ENCODE results near the gene GPR39. TPM values are rescaled to one million over a fixed set of nuclear protein-coding genes. Genes with fewer than 3 reads are reported as not detected.
"Not testable (repeated sequence)": the region's sequence is repeated elsewhere in the genome, so short reads cannot be mapped to it uniquely, and the experiment has no call there.

Gene GPR39
- polyA plus RNA-seq, 1 experiment: 2.9 TPM

GRCh38 chr2:132387126-132387525 lies 29.5 kb upstream of the GPR39 start:
- Histone ChIP-seq H3K4me3 (ENCODE audit: low read depth, low read length) (no peak overlapping the region), H3K27me3 (ENCODE audit: control insufficient read depth, insufficient read depth, low read length) (peaks cover 7% of the 10 kb centered on the region), H3K27ac (ENCODE audit: low read depth, low read length) (no peak overlapping the region), H3K9me3 (ENCODE audit: control insufficient read depth, insufficient read depth, low read length) (no peaks in the 10 kb centered on the region)
- TF ChIP-seq CTCF (IDR thresholded peaks at IDR 0.05; ENCODE audit: low read depth, low read length): no peak
- no peak for DNase-seq (ENCODE audit: low read depth, low spot score)
- ChIA-PET POLR2A (no interaction called here), CTCF (no interaction called here)

GRCh38 chr2:132390076-132390475 lies 26.5 kb upstream of the GPR39 start:
- ChIA-PET CTCF (no interaction called here), POLR2A (no interaction called here)
- Histone ChIP-seq H3K9me3 (ENCODE audit: control insufficient read depth, insufficient read depth, low read length) (no peaks in the 10 kb centered on the region), H3K4me3 (ENCODE audit: low read depth, low read length) (no peak overlapping the region), H3K27ac (ENCODE audit: low read depth, low read length) (no peak overlapping the region), H3K27me3 (ENCODE audit: control insufficient read depth, insufficient read depth, low read length) (peaks cover 6% of the 10 kb centered on the region)
- no peak for TF ChIP-seq CTCF (IDR thresholded peaks at IDR 0.05; ENCODE audit: low read depth, low read length)
- no peak for DNase-seq (ENCODE audit: low read depth, low spot score)

GRCh38 chr2:132391378-132391777 lies 25.2 kb upstream of the GPR39 start:
- no peak for TF ChIP-seq CTCF (IDR thresholded peaks at IDR 0.05; ENCODE audit: low read depth, low read length)
- peaks cover 6% of the 10 kb centered on the region for H3K27me3 ChIP-seq (ENCODE audit: control insufficient read depth, insufficient read depth, low read length)
- POLR2A ChIA-PET: no interaction called here
- H3K9me3 ChIP-seq (ENCODE audit: control insufficient read depth, insufficient read depth, low read length): no peaks in the 10 kb centered on the region
- H3K27ac ChIP-seq (ENCODE audit: low read depth, low read length): no peak overlapping the region
- CTCF ChIA-PET: no interaction called here
- no peak overlapping the region for H3K4me3 ChIP-seq (ENCODE audit: low read depth, low read length)
- no peak for DNase-seq (ENCODE audit: low read depth, low spot score)

GRCh38 chr2:132392221-132392620 lies 24.4 kb upstream of the GPR39 start:
- no peak overlapping the region for H3K4me3 ChIP-seq (ENCODE audit: low read depth, low read length)
- TF ChIP-seq CTCF (IDR thresholded peaks at IDR 0.05; ENCODE audit: low read depth, low read length): no peak
- no peaks in the 10 kb centered on the region for H3K9me3 ChIP-seq (ENCODE audit: control insufficient read depth, insufficient read depth, low read length)
- POLR2A ChIA-PET: no interaction called here
- H3K27ac ChIP-seq (ENCODE audit: low read depth, low read length): no peak overlapping the region
- DNase-seq (ENCODE audit: low read depth, low spot score): no peak
- CTCF ChIA-PET: no interaction called here
- H3K27me3 ChIP-seq (ENCODE audit: control insufficient read depth, insufficient read depth, low read length): peaks cover 6% of the 10 kb centered on the region

GRCh38 chr2:132392879-132393278 lies 23.7 kb upstream of the GPR39 start:
- ChIA-PET POLR2A (no interaction called here), CTCF (no interaction called here)
- no peak for TF ChIP-seq CTCF (IDR thresholded peaks at IDR 0.05; ENCODE audit: low read depth, low read length)

GRCh38 chr2:132397042-132397441 lies 19.6 kb upstream of the GPR39 start:
- H3K27me3 ChIP-seq (ENCODE audit: control insufficient read depth, insufficient read depth, low read length); H3K27ac ChIP-seq (ENCODE audit: low read depth, low read length); DNase-seq (ENCODE audit: low read depth, low spot score); CTCF ChIA-PET; H3K4me3 ChIP-seq (ENCODE audit: low read depth, low read length); POLR2A ChIA-PET; H3K9me3 ChIP-seq (ENCODE audit: control insufficient read depth, insufficient read depth, low read length): not testable (repeated sequence)

More at GRCh38 chr2:132392879-132393278, 23.7 kb upstream of the GPR39 start:
- H3K9me3 ChIP-seq (ENCODE audit: control insufficient read depth, insufficient read depth, low read length): no peaks in the 10 kb centered on the region
- peaks cover 6% of the 10 kb centered on the region for H3K27me3 ChIP-seq (ENCODE audit: control insufficient read depth, insufficient read depth, low read length)
- no peak for DNase-seq (ENCODE audit: low read depth, low spot score)
- no peak overlapping the region for H3K27ac ChIP-seq (ENCODE audit: low read depth, low read length)
- H3K4me3 ChIP-seq (ENCODE audit: low read depth, low read length): no peak overlapping the region
